DND-41 (cell line): ENCODE results near the gene TET3.

Experiments used
- ATAC-seq: fragments of 200-7000 bp; cut with Tn5 transposase; 3 replicates; pipeline ENCODE4 v1.9.1; 2021; ENCODE audit warnings: low read depth; ENCODE audit not compliant: insufficient read depth
- DNase-seq: peaks from one replicate; pipeline ENCODE4 v3.0.0-alpha.2; 2020
- H2AFZ ChIP-seq: 2 replicates; pipeline ENCODE4 v1.6.0; 2012; ENCODE audit warnings: low read depth, low read length
- H3K27ac ChIP-seq: 2 replicates; pipeline ENCODE4 v1.5.1; 2012; ENCODE audit warnings: low read length, inconsistent platforms
- H3K27me3 ChIP-seq: fragments of 200-600 bp; sonication (generic); 2 replicates; pipeline ENCODE4 v1.6.0; 2012; ENCODE audit warnings: low read length, mild to moderate bottlenecking, inconsistent platforms; ENCODE audit not compliant: insufficient read depth, poor library complexity
- H3K36me3 ChIP-seq: 2 replicates; pipeline ENCODE4 v1.5.1; 2012; ENCODE audit warnings: low read length, inconsistent platforms; ENCODE audit not compliant: insufficient read depth
- H3K4me1 ChIP-seq: 2 replicates; pipeline ENCODE4 v1.5.1; 2012; ENCODE audit warnings: mild to moderate bottlenecking, low read length; ENCODE audit not compliant: insufficient read depth
- H3K4me2 ChIP-seq: 2 replicates; pipeline ENCODE4 v1.6.0; 2012; ENCODE audit warnings: mild to moderate bottlenecking, moderate library complexity, low read length, inconsistent platforms; ENCODE audit not compliant: insufficient read depth
- H3K4me3 ChIP-seq, 2 experiments: fragments of 200-600 bp in 1 of 2; shearing (Covaris generic) in 1 of 2; 2 replicates each; pipeline ENCODE4 v1.5.1; 2012 to 2016; ENCODE audit warnings: inconsistent platforms in 2 of 2, low read length in 2 of 2, mild to moderate bottlenecking in 2 of 2, low read depth in 1 of 2, moderate library complexity in 1 of 2
- H3K79me2 ChIP-seq: 2 replicates; pipeline ENCODE4 v1.6.0; 2012; ENCODE audit warnings: low read length, inconsistent platforms; ENCODE audit not compliant: insufficient read depth
- H3K9ac ChIP-seq: 2 replicates; pipeline ENCODE4 v1.6.0; 2012; ENCODE audit warnings: low read depth, mild to moderate bottlenecking, inconsistent platforms, low read length, moderate library complexity
- H3K9me3 ChIP-seq: 2 replicates; pipeline ENCODE4 v1.5.1; 2012; ENCODE audit warnings: low read length, moderate library complexity, mild to moderate bottlenecking, inconsistent platforms; ENCODE audit not compliant: insufficient read depth, severe bottlenecking
- H4K20me1 ChIP-seq: 2 replicates; pipeline ENCODE4 v1.6.0; 2012; ENCODE audit warnings: low read length; ENCODE audit not compliant: insufficient read depth
- EZH2 ChIP-seq: IDR thresholded peaks from 3 replicates; pipeline ENCODE4 v1.6.1; 2012; ENCODE audit warnings: borderline replicate concordance, low read depth, mild to moderate bottlenecking, moderate library complexity, low read length, inconsistent platforms; ENCODE audit not compliant: severe bottlenecking
- TF ChIP-seq, protein P1 (sequence below): IDR thresholded peaks from 2 replicates; pipeline ENCODE4 v1.5.1; 2012; ENCODE audit warnings: borderline replicate concordance, low read length, moderate library complexity, mild to moderate bottlenecking; ENCODE audit not compliant: poor library complexity, severe bottlenecking; ENCODE audit errors: extremely low read depth

TET3 gene

DNA sequence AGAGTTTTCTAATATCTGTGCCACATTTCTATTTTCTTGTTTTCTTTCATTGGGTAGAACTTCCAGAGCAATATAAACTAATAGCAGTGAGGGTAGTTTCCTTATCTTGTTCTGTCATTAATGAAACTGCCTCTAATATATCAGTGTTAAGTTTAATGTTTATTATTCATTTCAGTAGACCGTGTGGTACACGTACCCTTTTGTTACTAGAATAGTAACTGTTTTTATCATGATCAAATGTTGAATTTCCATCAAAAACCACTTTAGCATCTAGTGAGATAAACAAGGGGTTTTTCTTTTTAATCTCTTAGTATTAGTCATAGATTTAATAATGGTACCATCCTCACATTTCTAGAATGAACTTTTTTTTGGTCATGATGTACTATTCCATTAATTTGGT lies 42.0 kb upstream of the TET3 start:
- Histone ChIP-seq H3K4me1 (no peaks in the 10 kb centered on the region), H3K4me2 (no peak overlapping the region), H3K9me3 (no peaks in the 10 kb centered on the region), H4K20me1 (peaks cover 52% of the 10 kb centered on the region), H3K4me3 (no peak overlapping the region), H2AFZ (no peak overlapping the region), H3K27ac (no peak overlapping the region), H3K79me2 (peaks cover 87% of the 10 kb centered on the region), H3K27me3 (no peaks in the 10 kb centered on the region), H3K36me3 (peaks cover 87% of the 10 kb centered on the region), H3K9ac (no peak overlapping the region)
- TF ChIP-seq EZH2, result no peak
- TF ChIP-seq, protein P1, sequence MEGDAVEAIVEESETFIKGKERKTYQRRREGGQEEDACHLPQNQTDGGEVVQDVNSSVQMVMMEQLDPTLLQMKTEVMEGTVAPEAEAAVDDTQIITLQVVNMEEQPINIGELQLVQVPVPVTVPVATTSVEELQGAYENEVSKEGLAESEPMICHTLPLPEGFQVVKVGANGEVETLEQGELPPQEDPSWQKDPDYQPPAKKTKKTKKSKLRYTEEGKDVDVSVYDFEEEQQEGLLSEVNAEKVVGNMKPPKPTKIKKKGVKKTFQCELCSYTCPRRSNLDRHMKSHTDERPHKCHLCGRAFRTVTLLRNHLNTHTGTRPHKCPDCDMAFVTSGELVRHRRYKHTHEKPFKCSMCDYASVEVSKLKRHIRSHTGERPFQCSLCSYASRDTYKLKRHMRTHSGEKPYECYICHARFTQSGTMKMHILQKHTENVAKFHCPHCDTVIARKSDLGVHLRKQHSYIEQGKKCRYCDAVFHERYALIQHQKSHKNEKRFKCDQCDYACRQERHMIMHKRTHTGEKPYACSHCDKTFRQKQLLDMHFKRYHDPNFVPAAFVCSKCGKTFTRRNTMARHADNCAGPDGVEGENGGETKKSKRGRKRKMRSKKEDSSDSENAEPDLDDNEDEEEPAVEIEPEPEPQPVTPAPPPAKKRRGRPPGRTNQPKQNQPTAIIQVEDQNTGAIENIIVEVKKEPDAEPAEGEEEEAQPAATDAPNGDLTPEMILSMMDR, result no peak
- DNase-seq (no peak), ATAC-seq (no peak)

DNA sequence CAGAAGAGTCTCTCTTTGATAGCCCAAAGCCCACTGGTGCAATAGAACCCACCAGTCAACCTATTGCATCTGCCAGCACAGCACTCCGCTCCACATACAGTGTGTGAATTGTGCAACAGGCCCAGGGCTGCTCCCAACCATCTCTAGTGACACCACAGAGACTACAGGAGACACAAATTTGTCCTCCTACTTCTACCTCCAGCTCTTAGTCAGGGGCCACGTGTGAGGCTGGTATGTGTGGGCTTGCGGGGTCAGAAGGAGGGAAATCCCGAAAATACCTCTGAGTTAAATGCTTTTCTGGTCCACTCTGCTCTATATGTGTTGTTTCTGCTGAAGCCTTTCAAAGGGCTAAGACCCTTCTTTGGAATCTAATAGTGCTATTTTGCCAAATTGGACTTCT lies 40.0 kb upstream of the TET3 start:
- H4K20me1 ChIP-seq, result peaks cover 34% of the 10 kb centered on the region
- no peak for DNase-seq
- ATAC-seq, result no peak
- no peak overlapping the region for H3K4me2 ChIP-seq
- no peak overlapping the region for H3K9ac ChIP-seq
- no peaks in the 10 kb centered on the region for H3K27me3 ChIP-seq
- no peaks in the 10 kb centered on the region for H3K4me1 ChIP-seq
- peaks cover 69% of the 10 kb centered on the region for H3K79me2 ChIP-seq
- peaks cover 87% of the 10 kb centered on the region for H3K36me3 ChIP-seq
- H3K4me3 ChIP-seq, result no peak overlapping the region
- TF ChIP-seq, protein P1, result no peak
- no peak for TF ChIP-seq EZH2
- H3K9me3 ChIP-seq, result no peaks in the 10 kb centered on the region
- no peak overlapping the region for H2AFZ ChIP-seq
- H3K27ac ChIP-seq, result no peak overlapping the region

DNA sequence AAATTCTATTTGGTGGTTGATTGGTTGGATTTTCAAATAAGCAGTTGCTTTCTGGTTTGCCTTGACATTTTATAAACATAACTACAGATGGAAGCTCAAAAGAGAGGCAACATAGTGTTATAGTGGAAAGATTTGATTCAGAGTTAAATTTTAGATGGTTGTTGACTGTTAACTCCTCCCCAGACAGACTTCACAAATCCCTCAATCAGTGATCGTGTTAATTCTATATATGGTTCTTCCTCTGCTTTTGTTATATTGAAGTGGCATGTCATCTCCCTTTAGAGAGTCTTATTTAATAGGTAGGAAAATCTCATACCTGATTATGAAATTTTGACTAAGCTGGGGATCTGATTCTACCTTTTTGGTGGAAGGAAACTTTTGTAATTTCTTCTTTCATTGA lies 38.5 kb upstream of the TET3 start:
- TF ChIP-seq EZH2, result no peak
- TF ChIP-seq, protein P1, result no peak
- Histone ChIP-seq H3K9ac (no peak overlapping the region), H2AFZ (no peak overlapping the region), H3K4me3 (no peak overlapping the region), H3K4me2 (no peak overlapping the region), H3K36me3 (peaks cover 86% of the 10 kb centered on the region), H3K27me3 (no peaks in the 10 kb centered on the region), H4K20me1 (peaks cover 20% of the 10 kb centered on the region), H3K9me3 (no peaks in the 10 kb centered on the region), H3K4me1 (no peaks in the 10 kb centered on the region), H3K27ac (no peak overlapping the region), H3K79me2 (peaks cover 54% of the 10 kb centered on the region)
- DNase-seq, result no peak
- ATAC-seq, result no peak

DNA sequence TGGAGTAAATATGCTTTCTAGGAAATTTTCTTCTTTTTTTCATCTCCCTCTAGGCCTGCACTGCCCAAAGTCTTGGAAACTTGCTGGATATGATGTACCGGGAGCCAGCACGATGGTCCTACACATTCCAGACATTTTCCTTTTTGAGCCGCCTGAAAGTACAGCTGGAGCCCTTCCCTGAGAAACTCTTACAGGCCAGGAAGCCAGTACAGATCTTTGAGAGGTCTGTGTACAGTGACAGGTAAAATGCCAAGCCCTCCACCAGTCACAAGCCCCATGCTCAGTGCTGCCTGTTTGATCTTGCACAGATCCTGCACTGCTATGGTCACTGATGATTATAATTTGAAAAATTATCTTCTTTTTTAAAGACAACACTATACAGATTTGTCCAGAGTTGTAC lies 38.0 kb upstream of the TET3 start:
- H3K4me3 ChIP-seq, result no peak overlapping the region
- no peaks in the 10 kb centered on the region for H3K9me3 ChIP-seq
- H3K4me2 ChIP-seq, result no peak overlapping the region
- H3K27me3 ChIP-seq, result no peaks in the 10 kb centered on the region
- H3K79me2 ChIP-seq, result peaks cover 54% of the 10 kb centered on the region
- TF ChIP-seq, protein P1, result no peak
- TF ChIP-seq EZH2, result no peak
- no peaks in the 10 kb centered on the region for H3K4me1 ChIP-seq
- no peak overlapping the region for H2AFZ ChIP-seq
- DNase-seq, result no peak
- no peak for ATAC-seq
- peaks cover 86% of the 10 kb centered on the region for H3K36me3 ChIP-seq
- peaks cover 20% of the 10 kb centered on the region for H4K20me1 ChIP-seq
- no peak overlapping the region for H3K27ac ChIP-seq
- H3K9ac ChIP-seq, result no peak overlapping the region
